DMS53 treated with DMSO at 0.1 percent for 48 hours (cell line): Measurements from ENCODE around the gene BLID.

Source experiments
- DNase-seq: peaks from one replicate; lab custom pipeline; 2025; ENCODE audit not compliant: unreplicated experiment; lab: John Stamatoyannopoulos, UW

The BLID gene, protein sequence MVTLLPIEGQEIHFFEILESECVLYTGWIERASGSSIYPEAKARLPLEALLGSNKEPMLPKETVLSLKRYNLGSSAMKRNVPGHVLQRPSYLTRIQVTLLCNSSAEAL

GRCh38 chr11:122115524-122116379 is at the start of gene BLID:
TSS of gene BLID (minus strand) at chr11:122116215. CDS start at chr11:122115922, 293 bp downstream.
- peak; percentile 23 for DNase-seq

GRCh38 chr11:122163053-122163819 is 47.2 kb upstream of the BLID start:
- DNase-seq: no peak

- no peak for DNase-seq
These were observed 46.1 kb upstream of the BLID start for GRCh38 chr11:122162095-122162494.

DNA sequence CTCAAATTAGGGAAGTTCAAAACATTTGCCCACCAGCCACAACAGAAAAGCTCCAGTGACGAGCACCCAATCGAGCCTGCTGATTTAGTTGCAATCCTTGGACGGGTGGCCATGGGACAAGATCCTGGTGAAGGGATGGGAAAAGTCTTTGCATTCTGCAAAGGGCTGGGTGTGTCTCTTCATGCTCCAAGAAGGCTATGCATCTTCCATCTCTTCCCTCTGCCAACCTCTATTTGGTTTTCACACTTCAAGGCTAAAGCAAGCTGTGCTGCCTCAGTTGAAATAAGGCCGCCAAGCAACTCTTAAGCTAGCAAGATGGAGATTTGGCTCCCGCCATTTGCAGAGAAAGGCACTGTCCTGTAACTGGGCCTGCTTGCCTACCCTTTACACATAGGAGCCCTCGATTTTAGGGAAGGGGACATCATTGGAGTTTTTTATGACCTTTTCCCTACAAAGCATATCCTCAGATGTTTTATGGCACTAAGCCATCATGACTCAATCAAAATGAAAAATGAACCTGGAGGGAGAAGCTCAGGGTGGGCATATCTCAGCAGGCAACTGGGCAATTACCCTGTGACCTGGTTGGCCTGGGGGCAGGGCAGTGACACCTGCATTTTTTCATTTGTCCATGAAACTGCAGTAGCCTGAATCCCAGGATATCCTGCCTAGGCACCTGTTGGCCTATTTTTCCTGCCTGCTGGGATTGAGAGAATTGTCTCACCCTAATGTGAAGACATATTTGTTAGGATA is 45.0 kb upstream of the BLID start:
- DNase-seq: no peak

GRCh38 chr11:122159861-122160260 is 43.8 kb upstream of the BLID start:
- DNase-seq: no peak

GRCh38 chr11:122159173-122159721 is 43.2 kb upstream of the BLID start:
- no peak for DNase-seq

DNA sequence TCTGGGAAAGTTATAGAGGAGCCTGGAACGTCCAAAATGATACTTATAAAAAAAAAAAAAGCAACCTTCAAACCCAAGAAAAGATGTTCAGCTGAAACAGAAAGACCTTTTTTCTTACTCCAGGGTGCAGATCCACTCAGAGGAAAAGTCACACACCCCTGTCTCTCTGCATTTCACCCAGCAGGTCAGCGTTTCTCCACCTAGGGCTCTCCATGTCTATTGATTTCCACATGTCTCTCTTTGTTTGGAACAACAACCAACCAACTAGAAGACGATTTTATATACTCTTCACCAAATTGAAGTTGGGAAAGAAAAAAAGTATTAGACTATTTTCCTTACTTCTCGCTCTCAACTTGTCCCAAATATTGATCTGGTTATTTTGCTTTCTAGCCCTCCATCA is 42.2 kb upstream of the BLID start:
- no peak for DNase-seq

- DNase-seq: no peak
These were observed 41.7 kb upstream of the BLID start for GRCh38 chr11:122157653-122158161.

DNA sequence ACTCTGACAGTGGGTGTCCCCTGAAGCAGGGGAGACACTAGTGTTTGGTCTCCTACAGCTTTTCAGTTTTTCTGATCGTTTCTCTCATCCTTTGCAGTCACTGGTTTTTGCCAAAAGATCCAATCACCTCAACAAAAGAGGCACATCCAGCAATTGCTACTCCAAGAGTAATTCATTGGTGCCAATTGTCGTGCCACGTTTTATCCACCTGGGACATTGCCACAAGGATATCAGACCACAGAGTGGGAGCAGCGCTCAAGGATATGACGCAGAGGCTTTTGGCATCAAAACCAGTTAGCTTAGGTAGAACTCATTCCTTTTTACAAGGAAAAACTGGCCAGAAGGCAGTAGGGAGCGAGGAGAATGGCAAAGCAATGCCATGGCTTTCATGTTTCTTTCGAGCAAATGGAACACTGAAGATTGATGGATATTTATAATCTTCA is 40.9 kb upstream of the BLID start:
- peak; percentile 8 for DNase-seq

GRCh38 chr11:122155765-122156527 is 39.9 kb upstream of the BLID start:
- no peak for DNase-seq

- DNase-seq: no peak
These were observed 39.0 kb upstream of the BLID start for GRCh38 chr11:122154994-122155393.

- no peak for DNase-seq
These were observed 38.2 kb upstream of the BLID start for GRCh38 chr11:122154227-122154626.

DNA sequence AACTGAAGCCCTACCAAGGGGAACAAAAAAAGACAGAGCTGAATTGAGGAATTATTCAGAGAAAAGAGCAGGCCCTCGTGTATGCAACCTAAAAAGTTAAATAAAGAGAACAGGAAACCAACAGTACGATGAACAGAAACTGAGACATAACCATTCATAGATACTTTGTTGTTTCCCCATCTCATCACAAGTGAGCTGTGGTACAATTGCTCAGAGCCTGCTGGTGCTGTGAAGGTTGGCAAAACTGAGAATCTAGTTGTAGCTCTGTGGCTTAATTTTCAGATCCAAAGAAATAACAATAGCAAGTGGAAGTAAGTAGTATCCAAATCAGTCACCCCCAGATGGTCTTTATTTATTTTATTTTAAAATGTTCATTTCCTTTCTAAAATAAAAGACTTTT is 37.7 kb upstream of the BLID start:
- no peak for DNase-seq

DNA sequence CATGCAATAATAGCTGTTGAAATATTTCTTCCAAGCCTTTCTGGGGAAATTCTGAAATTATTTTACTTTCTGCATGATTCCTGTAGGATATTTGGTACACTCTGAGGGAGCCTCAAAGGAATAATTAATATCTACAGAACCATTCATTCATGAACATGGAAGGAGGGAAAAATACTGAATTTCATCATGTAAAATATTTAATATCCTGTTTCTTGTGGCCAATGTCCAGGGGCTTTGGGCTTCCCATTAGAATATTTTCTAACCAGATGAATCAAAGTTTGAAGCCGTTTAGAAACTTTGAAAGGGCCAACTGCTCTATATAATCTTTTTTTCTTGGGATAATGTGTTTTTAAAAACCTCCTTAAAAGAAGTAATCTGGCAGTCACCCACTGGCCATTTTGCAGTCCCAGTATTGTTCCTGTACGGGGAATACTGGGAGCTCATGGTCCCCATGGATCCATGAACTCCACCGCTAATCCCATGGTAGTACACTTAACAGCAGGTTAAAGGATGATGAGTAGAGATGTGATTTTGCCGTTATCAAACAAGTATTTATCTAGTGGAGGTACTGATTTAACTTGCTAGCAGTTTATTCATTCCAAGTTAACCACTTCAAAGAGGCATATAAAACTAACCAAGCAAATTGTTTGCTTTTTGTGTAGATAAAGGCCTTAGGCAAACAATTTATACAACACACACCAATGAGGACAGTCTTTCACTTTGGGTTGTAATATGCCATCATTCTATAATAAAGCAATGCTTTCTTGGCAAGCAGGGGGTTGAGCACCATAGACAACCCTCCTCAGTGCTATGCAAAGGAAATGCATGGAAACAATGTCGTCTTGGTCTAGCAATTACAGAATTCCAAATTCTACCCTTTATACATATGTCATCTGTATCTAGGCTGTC is 34.5 kb upstream of the BLID start:
- DNase-seq: no peak

- no peak for DNase-seq
These were observed 33.2 kb upstream of the BLID start for GRCh38 chr11:122149202-122149601.

- DNase-seq: no peak
These were observed 30.5 kb upstream of the BLID start for GRCh38 chr11:122146475-122146874.

DNA sequence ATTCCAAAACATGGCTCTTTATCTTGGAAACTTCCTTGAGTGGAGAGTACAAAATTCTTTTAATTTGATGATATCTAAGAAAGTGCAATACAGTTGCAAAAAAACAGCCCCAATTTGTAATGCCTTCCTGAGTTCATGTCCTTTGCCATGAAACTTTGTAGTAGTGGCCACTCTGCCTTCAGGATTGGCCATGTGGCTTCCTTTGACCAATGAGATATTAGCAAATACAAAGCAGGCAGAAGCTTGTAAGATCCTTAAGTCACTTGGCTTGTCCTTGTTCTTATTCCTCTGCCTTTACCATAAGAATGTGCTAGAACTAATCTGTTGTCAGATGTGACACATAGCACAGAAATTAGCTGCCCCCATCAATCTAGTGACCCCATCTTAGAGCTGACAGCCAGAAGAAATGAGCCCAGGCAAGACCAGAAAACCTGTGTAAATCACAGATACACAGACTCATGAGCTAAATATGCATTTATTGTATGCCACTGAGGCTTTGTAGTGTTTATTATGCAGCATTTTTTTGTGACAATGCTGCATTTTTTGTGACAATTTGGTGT is 29.8 kb upstream of the BLID start:
- DNase-seq: no peak

GRCh38 chr11:122144752-122145151 is 28.7 kb upstream of the BLID start:
- no peak for DNase-seq

- no peak for DNase-seq
These were observed 25.7 kb upstream of the BLID start for GRCh38 chr11:122141725-122142124.
